Measurements from ENCODE around the gene CACNA1C. TPM values are rescaled to one million over a fixed set of nuclear protein-coding genes. Genes with fewer than 3 reads are reported as not detected.

Gene CACNA1C
- total and polyA plus RNA-seq, 10 of the 15 experiments (the other 5 are each of a cell fraction or from before 2014, with no cell fraction given) = under 0.01 to 0.15 (median 0.09) TPM; not detected in 5

DNA sequence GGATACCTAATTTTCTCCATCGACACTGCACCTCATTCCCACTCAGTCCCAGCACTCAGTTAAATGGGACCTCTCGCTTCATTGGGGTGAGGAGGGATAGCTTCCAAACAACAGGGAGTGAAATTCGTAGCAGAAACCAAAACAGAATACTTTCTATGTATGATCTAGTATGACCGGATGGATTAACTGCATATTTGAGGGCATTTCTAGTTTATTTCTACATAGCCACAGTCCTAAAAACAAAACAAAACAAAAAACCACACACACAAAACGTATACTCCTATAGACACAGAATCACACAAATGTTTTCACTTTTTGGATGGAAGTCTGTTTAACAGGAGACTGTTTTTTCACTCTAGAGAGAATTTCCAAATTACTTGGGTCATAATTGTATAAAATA lies 434.5 kb downstream of the CACNA1C start (continued):
- no peak for TF ChIP-seq CEBPZ (IDR thresholded peaks at IDR 0.05; ENCODE audit: low read depth, low read length)
- TF ChIP-seq ESRRA (IDR thresholded peaks at IDR 0.05; ENCODE audit: low read length) = no peak
- TF ChIP-seq ZBTB11 (CRISPR knock-in tag; IDR thresholded peaks at IDR 0.05) = no peak
- no peak for TF ChIP-seq FOS (IDR thresholded peaks at IDR 0.05; ENCODE audit: borderline replicate concordance, extremely low read depth, insufficient read length)
- TF ChIP-seq, protein P1, sequence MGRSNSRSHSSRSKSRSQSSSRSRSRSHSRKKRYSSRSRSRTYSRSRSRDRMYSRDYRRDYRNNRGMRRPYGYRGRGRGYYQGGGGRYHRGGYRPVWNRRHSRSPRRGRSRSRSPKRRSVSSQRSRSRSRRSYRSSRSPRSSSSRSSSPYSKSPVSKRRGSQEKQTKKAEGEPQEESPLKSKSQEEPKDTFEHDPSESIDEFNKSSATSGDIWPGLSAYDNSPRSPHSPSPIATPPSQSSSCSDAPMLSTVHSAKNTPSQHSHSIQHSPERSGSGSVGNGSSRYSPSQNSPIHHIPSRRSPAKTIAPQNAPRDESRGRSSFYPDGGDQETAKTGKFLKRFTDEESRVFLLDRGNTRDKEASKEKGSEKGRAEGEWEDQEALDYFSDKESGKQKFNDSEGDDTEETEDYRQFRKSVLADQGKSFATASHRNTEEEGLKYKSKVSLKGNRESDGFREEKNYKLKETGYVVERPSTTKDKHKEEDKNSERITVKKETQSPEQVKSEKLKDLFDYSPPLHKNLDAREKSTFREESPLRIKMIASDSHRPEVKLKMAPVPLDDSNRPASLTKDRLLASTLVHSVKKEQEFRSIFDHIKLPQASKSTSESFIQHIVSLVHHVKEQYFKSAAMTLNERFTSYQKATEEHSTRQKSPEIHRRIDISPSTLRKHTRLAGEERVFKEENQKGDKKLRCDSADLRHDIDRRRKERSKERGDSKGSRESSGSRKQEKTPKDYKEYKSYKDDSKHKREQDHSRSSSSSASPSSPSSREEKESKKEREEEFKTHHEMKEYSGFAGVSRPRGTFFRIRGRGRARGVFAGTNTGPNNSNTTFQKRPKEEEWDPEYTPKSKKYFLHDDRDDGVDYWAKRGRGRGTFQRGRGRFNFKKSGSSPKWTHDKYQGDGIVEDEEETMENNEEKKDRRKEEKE (IDR thresholded peaks at IDR 0.05) = no peak

All from GM12878 (cell line).